Medulla oblongata (tissue), 1 donor: ENCODE results near the gene SLC22A5.
"Not testable (repeated sequence)": the region's sequence is repeated elsewhere in the genome, so short reads cannot be mapped to it uniquely, and the experiment has no call there.

ENCODE experiments used
- DNase-seq: peaks from one replicate; pipeline ENCODE4 v3.0.0-alpha.2; 2015; ENCODE audit errors: extremely low spot score

SLC22A5 gene

GRCh38 chr5:132387640-132388117 lies 18.2 kb downstream of the SLC22A5 start:
- peak; percentile 77 for DNase-seq

- no peak for DNase-seq
These were observed 18.9 kb downstream of the SLC22A5 start for GRCh38 chr5:132388244-132389050.

GRCh38 chr5:132389051-132389331 lies 19.5 kb downstream of the SLC22A5 start:
- no peak for DNase-seq

- no peak for DNase-seq
These were observed 20.2 kb downstream of the SLC22A5 start for GRCh38 chr5:132389585-132390286.

GRCh38 chr5:132391247-132391646 lies 21.7 kb downstream of the SLC22A5 start:
- no peak for DNase-seq

GRCh38 chr5:132391870-132392269 lies 22.4 kb downstream of the SLC22A5 start:
- no peak for DNase-seq

- DNase-seq = no peak
These were observed 22.9 kb downstream of the SLC22A5 start for GRCh38 chr5:132392411-132392810.

- no peak for DNase-seq
These were observed 23.7 kb downstream of the SLC22A5 start for GRCh38 chr5:132392978-132393825.

GRCh38 chr5:132394667-132395259 lies 25.3 kb downstream of the SLC22A5 start:
- no peak for DNase-seq

- no peak for DNase-seq
These were observed 27.1 kb downstream of the SLC22A5 start for GRCh38 chr5:132396589-132397031.

GRCh38 chr5:132397224-132397623 lies 27.7 kb downstream of the SLC22A5 start:
- no peak for DNase-seq

- not testable (repeated sequence) for DNase-seq
These were observed 28.6 kb downstream of the SLC22A5 start for GRCh38 chr5:132397936-132398675.

- not testable (repeated sequence) for DNase-seq
These were observed 34.5 kb downstream of the SLC22A5 start for GRCh38 chr5:132404041-132404440.

GRCh38 chr5:132405646-132406045 lies 36.1 kb downstream of the SLC22A5 start:
- no peak for DNase-seq

- DNase-seq = no peak
These were observed 36.8 kb downstream of the SLC22A5 start for GRCh38 chr5:132406144-132406783.

GRCh38 chr5:132407970-132408369 lies 38.5 kb downstream of the SLC22A5 start:
- DNase-seq = no peak

- no peak for DNase-seq
These were observed 38.9 kb downstream of the SLC22A5 start for GRCh38 chr5:132408456-132408855.

- no peak for DNase-seq
These were observed 39.5 kb downstream of the SLC22A5 start for GRCh38 chr5:132408965-132409364.

GRCh38 chr5:132410451-132411303 lies 41.2 kb downstream of the SLC22A5 start:
- DNase-seq = peak; percentile 80
